DMS 273 treated with DMSO at 0.1 percent for 48 hours (cell line): ENCODE results near the gene HCAR1.
"Not testable (repeated sequence)": the region's sequence is repeated elsewhere in the genome, so short reads cannot be mapped to it uniquely, and the experiment has no call there.

Source experiments
- DNase-seq: peaks from one replicate; lab custom pipeline; 2025; lab: John Stamatoyannopoulos, UW

Gene HCAR1

GRCh38 chr12:122730215-122731014, at the start of gene HCAR1:
Gene HCAR1 (minus strand): TSS chr12:122730844. CDS start chr12:122730339, 505 bp downstream.
- DNase-seq = no peak

GRCh38 chr12:122757568-122757967, 26.9 kb upstream of the HCAR1 start:
- DNase-seq = no peak

- no peak for DNase-seq
Observed at GRCh38 chr12:122754790-122755189, 24.1 kb upstream of the HCAR1 start.

GRCh38 chr12:122753319-122753650, 22.6 kb upstream of the HCAR1 start:
- no peak for DNase-seq

GRCh38 chr12:122752464-122753318, 22.0 kb upstream of the HCAR1 start, which contains the start of gene DENR:
Gene DENR (plus strand): TSS chr12:122752824. CDS start chr12:122753702, 878 bp downstream.
- peak; percentile 64 for DNase-seq

- not testable (repeated sequence) for DNase-seq
Observed at GRCh38 chr12:122750781-122751515, 20.3 kb upstream of the HCAR1 start.

- DNase-seq = no peak
Observed at GRCh38 chr12:122749569-122750332, 19.1 kb upstream of the HCAR1 start.

- DNase-seq = no peak
Observed at GRCh38 chr12:122747224-122748135, 16.8 kb upstream of the HCAR1 start.

- DNase-seq = no peak
Observed at GRCh38 chr12:122743895-122744525, 13.4 kb upstream of the HCAR1 start.

- no peak for DNase-seq
Observed at GRCh38 chr12:122740351-122740750, 9.7 kb upstream of the HCAR1 start.

- no peak for DNase-seq
Observed at GRCh38 chr12:122738571-122738970, 7.9 kb upstream of the HCAR1 start.

GRCh38 chr12:122732611-122733010, 2.0 kb upstream of the HCAR1 start:
- DNase-seq = no peak

GRCh38 chr12:122732170-122732569, 1.5 kb upstream of the HCAR1 start:
- no peak for DNase-seq

- no peak for DNase-seq
Observed at GRCh38 chr12:122729583-122730214, 945 bp downstream of the HCAR1 start.

- no peak for DNase-seq
Observed at GRCh38 chr12:122726080-122726558, 4.5 kb downstream of the HCAR1 start.

GRCh38 chr12:122725452-122726079, 5.1 kb downstream of the HCAR1 start:
- no peak for DNase-seq

- no peak for DNase-seq
Observed at GRCh38 chr12:122724641-122725243, 5.9 kb downstream of the HCAR1 start.

- DNase-seq = no peak
Observed at GRCh38 chr12:122722387-122722786, 8.3 kb downstream of the HCAR1 start.
